Measurements from ENCODE around the gene OR1L4.

OR1L4 gene

DNA sequence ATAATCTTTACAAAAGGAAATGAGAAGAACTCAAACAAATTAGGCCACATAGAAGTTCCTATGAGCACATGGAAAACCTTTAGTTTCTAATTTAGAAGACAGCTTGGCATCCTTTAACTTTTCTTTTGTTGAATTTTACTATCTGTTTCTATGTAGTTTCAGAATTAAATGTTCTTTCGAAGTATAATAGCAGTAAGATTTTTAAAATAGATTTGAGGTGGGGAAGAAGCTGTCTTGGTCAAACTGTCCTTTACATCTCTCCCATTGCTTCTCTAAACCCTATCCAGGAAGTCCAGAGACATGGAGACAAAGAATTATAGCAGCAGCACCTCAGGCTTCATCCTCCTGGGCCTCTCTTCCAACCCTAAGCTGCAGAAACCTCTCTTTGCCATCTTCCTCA lies at the start of gene OR1L4:
OR1L4 (plus strand) TSS at position 301 of the 400 bp plus-strand sequence; CDS start at position 301, 0 bp downstream.
- DNase-seq (ENCODE audit: low spot score): no peak

GRCh38 chr9:122684851-122685250 lies 38.9 kb upstream of the OR1L4 start:
- no peak for DNase-seq (ENCODE audit: low spot score)

DNA sequence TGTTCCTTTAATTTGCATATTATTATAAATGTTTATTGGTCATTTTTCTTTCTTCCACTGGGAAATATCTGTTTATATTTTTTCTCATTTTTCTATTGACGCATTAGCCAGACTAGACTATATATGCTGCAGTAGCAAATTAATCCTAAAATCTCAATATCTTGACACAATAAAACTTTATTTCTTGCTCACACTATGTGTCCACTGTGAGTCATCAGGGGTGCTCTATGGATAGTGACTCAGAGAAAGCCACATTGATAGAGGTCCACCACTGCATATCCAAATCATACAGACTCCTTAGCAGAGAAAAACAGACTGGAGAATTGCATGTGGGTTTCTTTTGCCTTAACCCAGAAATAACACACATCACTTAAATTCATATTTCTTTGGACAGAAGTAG lies 28.1 kb upstream of the OR1L4 start:
- DNase-seq (ENCODE audit: low spot score): no peak

DNA sequence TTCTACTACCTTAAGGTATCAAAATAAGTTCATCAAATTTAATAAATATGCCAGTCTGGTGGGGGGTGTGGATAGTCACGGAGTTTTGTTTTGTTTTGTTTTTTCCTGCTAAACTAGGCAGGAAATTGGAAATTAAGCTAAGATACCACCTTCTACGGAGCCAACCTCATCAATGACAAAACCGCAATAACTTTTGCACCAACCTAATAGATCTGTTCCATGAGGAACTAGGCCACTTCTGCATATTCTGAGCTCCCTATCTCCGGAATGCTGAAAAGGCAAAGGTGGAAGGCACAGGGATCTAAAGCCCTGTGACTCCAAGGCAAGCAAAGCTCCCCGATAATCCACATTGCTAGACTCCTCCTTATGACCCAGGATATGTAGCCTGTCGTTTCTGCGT lies 5.8 kb upstream of the OR1L4 start:
- DNase-seq (ENCODE audit: low spot score): no peak

GRCh38 chr9:122719218-122719617 lies 4.6 kb upstream of the OR1L4 start:
- DNase-seq (ENCODE audit: low spot score): no peak

DNA sequence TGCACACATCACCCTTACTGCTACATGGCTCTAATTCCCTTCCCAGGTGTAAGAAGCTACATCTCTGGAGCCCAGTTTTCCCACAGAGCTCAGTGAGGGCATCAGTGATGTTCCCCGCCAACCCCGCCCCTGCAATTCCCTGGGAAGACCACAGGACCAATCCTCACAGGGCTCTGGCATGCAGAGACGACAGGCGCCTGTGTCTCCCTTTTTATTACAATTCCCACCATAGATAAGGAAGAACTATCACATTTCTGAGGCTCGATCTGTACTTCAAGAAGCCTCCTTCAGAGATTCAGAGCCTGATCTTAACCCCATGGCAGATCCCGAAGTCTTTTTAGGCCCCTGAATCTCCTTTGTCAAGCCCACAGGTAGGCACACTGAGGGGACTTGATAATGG lies 18.2 kb downstream of the OR1L4 start, which contains the start of gene OR1L6:
OR1L6 (plus strand) TSS at position 301 of the 400 bp plus-strand sequence. CDS start 7,545 bp downstream, outside the sequence.
- DNase-seq (ENCODE audit: low spot score): no peak

GRCh38 chr9:122754825-122755224 lies 31.0 kb downstream of the OR1L4 start:
- DNase-seq (ENCODE audit: low spot score): no peak

- no peak for DNase-seq (ENCODE audit: low spot score)
These were observed 44.0 kb downstream of the OR1L4 start for GRCh38 chr9:122767817-122768216.

All from AG20443 (cell line).